VCaP (cell line): ENCODE results near the gene NEGR1.

ENCODE experiments used
- H3K27ac ChIP-seq: fragments of 450-650 bp; 2 replicates; pipeline ENCODE4 v1.5.1; 2017
- TF ChIP-seq, protein P1 (sequence below): fragments of 450-650 bp; conservative IDR thresholded peaks from 2 replicates; pipeline ENCODE4 v1.5.1; 2017; ENCODE audit warnings: mild to moderate bottlenecking, moderate library complexity

Gene NEGR1

DNA sequence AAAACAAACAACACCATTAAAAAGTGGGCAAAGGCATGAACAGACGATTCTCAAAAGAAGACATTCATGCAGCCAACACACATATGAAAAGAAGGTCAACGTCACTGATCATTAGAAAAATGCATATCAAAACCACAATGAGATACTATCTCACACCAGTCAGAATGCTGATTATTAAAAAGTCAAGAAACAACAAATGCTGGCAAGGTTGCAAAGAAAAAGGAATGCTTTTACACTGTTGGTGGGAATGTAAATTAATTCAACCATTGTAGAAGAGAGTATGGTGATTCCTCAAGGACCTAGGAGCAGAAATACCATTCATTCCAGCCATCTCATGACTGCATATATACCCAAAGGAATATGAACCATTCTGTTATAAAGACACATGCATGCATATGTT is 419.6 kb downstream of the NEGR1 start:
- TF ChIP-seq, protein P1, sequence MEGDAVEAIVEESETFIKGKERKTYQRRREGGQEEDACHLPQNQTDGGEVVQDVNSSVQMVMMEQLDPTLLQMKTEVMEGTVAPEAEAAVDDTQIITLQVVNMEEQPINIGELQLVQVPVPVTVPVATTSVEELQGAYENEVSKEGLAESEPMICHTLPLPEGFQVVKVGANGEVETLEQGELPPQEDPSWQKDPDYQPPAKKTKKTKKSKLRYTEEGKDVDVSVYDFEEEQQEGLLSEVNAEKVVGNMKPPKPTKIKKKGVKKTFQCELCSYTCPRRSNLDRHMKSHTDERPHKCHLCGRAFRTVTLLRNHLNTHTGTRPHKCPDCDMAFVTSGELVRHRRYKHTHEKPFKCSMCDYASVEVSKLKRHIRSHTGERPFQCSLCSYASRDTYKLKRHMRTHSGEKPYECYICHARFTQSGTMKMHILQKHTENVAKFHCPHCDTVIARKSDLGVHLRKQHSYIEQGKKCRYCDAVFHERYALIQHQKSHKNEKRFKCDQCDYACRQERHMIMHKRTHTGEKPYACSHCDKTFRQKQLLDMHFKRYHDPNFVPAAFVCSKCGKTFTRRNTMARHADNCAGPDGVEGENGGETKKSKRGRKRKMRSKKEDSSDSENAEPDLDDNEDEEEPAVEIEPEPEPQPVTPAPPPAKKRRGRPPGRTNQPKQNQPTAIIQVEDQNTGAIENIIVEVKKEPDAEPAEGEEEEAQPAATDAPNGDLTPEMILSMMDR = no peak
- H3K27ac ChIP-seq = no peak overlapping the region

DNA sequence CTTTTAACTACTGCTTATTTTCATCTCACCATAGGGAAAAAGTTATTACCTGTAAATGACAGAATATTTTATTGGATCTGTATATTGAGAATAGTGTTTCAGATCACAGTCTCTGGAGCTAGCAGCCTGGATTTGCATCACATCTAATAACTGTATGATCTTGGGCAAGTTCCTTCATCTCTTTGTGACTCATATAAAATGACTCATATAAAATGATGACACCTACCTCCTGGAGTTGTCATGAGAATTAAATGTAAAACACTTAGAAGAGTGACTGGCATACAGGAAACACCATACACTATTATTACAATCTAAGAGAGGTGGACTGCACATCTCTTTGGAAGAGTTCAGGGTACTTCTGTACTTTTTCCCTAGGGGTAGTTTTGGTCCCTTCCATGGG is 421.3 kb downstream of the NEGR1 start:
- TF ChIP-seq, protein P1 = no peak

DNA sequence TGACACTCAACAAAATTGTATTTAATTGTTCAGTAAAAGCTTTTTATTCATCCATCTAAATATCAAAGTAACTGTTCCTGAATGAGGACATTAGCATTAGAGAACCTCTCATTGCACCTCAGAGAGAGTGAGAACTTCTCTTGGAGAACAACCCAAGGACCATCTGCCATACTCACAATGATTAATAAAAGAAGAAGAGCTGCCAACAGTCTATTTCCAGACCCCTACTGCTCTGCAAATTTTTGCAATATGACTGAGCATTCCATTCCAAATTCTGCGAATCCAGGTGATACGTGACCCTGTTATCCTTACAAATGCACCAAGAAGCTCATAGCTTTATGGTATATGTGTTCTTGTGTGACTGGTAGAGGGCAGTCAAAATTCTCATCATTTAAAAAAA is 422.5 kb downstream of the NEGR1 start:
- TF ChIP-seq, protein P1 = no peak
- H3K27ac ChIP-seq = no peak overlapping the region

More for the DNA sequence above, 421.3 kb downstream of the NEGR1 start:
- H3K27ac ChIP-seq = no peak overlapping the region

DNA sequence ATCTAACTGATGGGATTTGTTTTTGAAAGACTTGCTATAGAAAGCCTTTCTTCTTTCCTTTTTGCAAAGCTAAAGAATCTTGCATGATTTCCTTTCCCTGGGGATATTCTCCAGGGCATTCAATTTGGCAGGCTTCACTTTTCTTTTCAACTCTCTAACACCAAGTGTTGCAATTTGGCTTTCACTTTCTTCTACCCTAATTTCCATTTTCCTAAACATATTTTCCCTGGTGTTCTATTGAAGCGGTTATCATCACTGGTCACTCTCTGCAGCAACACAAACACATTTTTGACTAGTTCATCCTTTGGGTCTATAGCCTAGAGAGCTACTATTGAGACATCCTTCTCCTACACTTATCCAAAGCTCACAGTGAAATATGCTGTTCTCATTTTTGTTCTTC is 424.5 kb downstream of the NEGR1 start:
- H3K27ac ChIP-seq = no peak overlapping the region

DNA sequence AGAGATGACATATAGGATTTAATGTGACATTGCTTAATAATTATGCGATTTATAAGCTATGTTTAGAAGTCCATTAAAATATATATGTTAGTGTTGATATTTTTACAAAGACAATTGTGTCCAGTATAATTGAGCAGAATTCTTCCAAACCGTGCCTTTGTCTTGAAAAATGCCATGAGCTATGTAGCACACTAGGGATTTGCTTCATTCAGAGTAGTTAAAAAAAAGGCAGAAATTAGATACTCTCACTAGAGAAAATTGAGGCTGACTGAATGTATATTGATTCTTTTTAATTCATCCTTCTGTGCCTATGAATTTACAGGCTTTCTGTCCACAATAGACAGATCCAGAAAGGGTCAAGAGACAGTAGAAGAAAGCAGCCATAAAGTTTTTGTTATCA is 429.0 kb downstream of the NEGR1 start:
- H3K27ac ChIP-seq = no peak overlapping the region
- TF ChIP-seq, protein P1 = no peak

More for the DNA sequence above, 424.5 kb downstream of the NEGR1 start:
- TF ChIP-seq, protein P1 = no peak

DNA sequence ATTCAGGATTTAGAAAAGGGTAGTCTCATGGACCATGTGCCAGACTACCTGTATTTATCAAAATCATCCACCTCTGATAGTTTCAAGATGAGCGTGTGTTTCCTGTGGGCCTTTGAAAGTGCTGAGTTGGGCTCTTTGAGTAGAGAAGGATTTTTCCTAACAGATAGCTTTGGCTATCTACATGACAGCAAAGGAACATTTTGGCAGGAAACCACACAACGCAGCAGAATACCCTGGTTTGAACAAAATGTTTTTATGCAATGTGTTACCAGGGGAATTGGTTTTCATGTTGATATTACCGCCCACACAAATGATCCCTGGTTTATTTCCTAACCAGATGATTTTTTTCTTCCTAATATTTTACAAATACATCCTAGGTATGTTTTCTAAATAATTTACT is 431.4 kb downstream of the NEGR1 start:
- TF ChIP-seq, protein P1 = no peak
- no peak overlapping the region for H3K27ac ChIP-seq

DNA sequence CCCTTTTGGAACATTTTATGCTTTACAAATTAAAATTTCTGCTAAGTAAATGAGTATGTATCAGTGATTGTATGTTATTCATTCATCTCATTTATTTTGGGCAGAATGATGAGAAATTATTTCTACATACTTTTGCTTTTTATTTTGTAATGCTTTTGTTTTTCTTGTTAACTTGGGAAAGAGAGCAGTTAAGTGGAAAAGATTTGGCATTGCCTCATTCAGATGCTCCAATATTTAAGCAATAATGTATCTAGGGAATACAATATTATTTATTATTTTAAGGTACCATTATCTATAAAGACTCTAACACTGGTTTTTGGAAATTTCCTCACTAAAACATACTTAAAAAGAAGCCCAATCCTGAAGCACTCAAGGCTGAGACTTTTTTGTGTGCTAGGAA is 431.8 kb downstream of the NEGR1 start:
- TF ChIP-seq, protein P1 = no peak

DNA sequence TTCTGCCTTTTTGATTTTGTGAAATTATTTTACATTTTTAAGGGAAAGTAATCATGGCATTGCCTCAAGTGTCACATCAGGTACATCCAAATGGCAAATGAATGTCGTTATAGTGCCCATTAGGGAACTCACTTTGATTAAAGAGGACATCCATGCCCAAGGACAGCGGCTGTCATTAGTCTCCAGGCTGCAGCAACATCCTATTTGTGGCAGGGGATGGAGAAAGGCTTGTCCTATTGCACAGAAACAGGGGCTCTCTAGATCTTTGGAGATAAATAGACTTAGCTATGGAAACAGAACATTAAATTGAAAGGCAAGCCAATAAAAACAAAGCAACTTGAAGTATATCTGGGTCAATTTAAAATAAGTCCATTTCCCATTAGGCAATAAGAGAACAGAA is 439.3 kb downstream of the NEGR1 start:
- no peak overlapping the region for H3K27ac ChIP-seq
- TF ChIP-seq, protein P1 = no peak

More for the DNA sequence above, 431.8 kb downstream of the NEGR1 start:
- H3K27ac ChIP-seq = no peak overlapping the region
